Heart left ventricle (tissue), 13 donors: ENCODE measurements around the gene PRAMEF14.
"Not testable (repeated sequence)": the region's sequence is repeated elsewhere in the genome, so short reads cannot be mapped to it uniquely, and the experiment has no call there.

Source experiments
- POLR2A ChIP-seq, 2 donors: fragments of 450-650 bp; IDR thresholded peaks; one replicate each; pipeline ENCODE4 v1.6.1; 2017; ENCODE audit warnings: antibody characterized with exemption in 2 of 2, mild to moderate bottlenecking in 2 of 2, moderate library complexity in 2 of 2
- TF ChIP-seq, protein P1 (sequence below), 12 donors: fragments of 200-600 bp; sonication (generic) in 4 of 12; IDR thresholded peaks; one replicate each; pipeline versions ENCODE4 v1.5.0 to v1.8.0; 2018 to 2022; ENCODE audit warnings: antibody characterized with exemption in 12 of 12, mild to moderate bottlenecking in 5 of 12
- donor health status: ischemic (EF 13 %, LVEDD 7.1; RV severe dilation, severe dysfunction).
- donor health status: DM: no; HTN: yes; CAD: no.
- donor health status: DM: no; HTN: no; CAD: no.
- donor health status: ischemic (EF 25% LVEDD 6.9; RV normal size, moderate dysfunction).
- donor health status: ischemic (EF 25% LVEDD 5.7; RV mildly dilated, moderate dysfunction).
- donor health status: ischemic (EF 35%, LVEDD 5.7; RV mildly dilated, moderate dysfunction).
- donor health status: nonischemic (EF 11% LVEDD 7.7; RV severe dilation, severe dysfunction).
- donor health status: DM: yes; HTN: yes; CAD: no.
- donor health status: PGD.
- donor health status: ischemic (EF 29% LVEDD 5.4; RV normal size, mild dysfunction).
- donor health status: nonischemic (EF 23%, LVEDD 6.1; RV moderate dilation, normal function).

DNA sequence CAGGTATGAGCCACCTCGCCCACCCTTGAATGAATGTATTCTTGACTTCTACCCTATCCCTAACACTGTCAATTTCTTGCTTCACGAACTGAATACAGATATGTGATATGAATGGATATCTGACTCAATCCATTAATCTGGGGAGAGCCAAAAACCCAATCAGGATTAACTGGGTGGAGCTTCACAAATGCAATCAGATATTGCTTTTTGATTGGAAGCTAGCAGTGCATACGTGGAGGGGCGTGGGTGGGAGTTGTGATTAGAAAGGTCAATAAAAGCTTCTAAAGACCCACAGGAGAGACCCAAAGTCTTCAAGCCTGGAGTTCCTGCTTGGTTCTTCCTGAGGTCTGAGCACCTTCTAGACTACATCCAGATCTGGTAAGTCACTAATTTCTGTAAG lies 31.7 kb downstream of the PRAMEF14 start, which contains the start of gene PRAMEF15:
- TF ChIP-seq, protein P1, sequence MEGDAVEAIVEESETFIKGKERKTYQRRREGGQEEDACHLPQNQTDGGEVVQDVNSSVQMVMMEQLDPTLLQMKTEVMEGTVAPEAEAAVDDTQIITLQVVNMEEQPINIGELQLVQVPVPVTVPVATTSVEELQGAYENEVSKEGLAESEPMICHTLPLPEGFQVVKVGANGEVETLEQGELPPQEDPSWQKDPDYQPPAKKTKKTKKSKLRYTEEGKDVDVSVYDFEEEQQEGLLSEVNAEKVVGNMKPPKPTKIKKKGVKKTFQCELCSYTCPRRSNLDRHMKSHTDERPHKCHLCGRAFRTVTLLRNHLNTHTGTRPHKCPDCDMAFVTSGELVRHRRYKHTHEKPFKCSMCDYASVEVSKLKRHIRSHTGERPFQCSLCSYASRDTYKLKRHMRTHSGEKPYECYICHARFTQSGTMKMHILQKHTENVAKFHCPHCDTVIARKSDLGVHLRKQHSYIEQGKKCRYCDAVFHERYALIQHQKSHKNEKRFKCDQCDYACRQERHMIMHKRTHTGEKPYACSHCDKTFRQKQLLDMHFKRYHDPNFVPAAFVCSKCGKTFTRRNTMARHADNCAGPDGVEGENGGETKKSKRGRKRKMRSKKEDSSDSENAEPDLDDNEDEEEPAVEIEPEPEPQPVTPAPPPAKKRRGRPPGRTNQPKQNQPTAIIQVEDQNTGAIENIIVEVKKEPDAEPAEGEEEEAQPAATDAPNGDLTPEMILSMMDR (IDR thresholded peaks at IDR 0.05) = not testable (repeated sequence)
- TF ChIP-seq POLR2A (IDR thresholded peaks at IDR 0.05) = not testable (repeated sequence)
